Spleen (tissue), 7 donors: Measurements from ENCODE around the gene ANKS3.

ENCODE experiments used
- POLR2AphosphoS5 ChIP-seq, 3 donors: sonication (generic); formaldehyde crosslinking; IDR thresholded peaks; one replicate each; pipeline ENCODE4 v1.5.1; 2017; ENCODE audit warnings: antibody characterized with exemption in 3 of 3
- TF ChIP-seq, protein P1 (sequence below), 11 experiments: fragments of 200-600 bp in 7 of 11; fragments of 450-650 bp in 4 of 11; sonication (generic) in 4 of 11; IDR thresholded peaks in 8 of 11; conservative IDR thresholded peaks in 3 of 11; 1 replicate in 7 of 11; 2 replicates in 4 of 11; pipeline versions ENCODE4 v1.4.0 to v1.8.0; 2016 to 2021; ENCODE audit warnings: antibody characterized with exemption in 11 of 11, inconsistent platforms in 4 of 11, mild to moderate bottlenecking in 1 of 11
- donor health status: DM: no; HTN: no; CAD: no; lungs with moderate emphysema.
- donor health status: DM: no; HTN: no; CAD: no.
- donor health status: DM: no; HTN: no; CAD: no.

DNA sequence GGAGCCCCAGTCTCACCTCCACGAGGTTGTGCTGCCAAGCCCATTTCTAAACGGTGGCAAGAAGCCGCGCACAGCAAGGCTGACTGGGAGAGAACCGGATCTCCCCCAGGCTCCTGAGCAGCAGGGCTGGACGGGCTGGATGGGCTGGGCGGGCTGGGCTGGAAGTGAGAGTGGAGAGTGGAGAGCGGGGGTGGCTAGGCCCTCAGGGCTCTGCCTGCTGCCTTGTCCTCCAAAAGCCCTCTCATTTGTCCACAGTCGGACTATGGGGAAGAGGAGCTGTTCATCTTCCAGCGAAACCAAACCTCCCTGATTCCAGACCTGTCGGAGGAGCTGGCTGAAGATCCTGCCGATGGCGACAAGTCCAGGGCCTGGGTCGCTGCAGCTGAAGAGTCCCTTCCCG lies 3.5 kb upstream of the ANKS3 start:
- TF ChIP-seq, protein P1, sequence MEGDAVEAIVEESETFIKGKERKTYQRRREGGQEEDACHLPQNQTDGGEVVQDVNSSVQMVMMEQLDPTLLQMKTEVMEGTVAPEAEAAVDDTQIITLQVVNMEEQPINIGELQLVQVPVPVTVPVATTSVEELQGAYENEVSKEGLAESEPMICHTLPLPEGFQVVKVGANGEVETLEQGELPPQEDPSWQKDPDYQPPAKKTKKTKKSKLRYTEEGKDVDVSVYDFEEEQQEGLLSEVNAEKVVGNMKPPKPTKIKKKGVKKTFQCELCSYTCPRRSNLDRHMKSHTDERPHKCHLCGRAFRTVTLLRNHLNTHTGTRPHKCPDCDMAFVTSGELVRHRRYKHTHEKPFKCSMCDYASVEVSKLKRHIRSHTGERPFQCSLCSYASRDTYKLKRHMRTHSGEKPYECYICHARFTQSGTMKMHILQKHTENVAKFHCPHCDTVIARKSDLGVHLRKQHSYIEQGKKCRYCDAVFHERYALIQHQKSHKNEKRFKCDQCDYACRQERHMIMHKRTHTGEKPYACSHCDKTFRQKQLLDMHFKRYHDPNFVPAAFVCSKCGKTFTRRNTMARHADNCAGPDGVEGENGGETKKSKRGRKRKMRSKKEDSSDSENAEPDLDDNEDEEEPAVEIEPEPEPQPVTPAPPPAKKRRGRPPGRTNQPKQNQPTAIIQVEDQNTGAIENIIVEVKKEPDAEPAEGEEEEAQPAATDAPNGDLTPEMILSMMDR (IDR thresholded peaks at IDR 0.05 in 8 of 11, conservative IDR thresholded peaks at IDR 0.05 in 3 of 11): no peak
- TF ChIP-seq POLR2AphosphoS5 (IDR thresholded peaks at IDR 0.05): no peak
